GM10266 (cell line): ENCODE data around the gene HPDL.

Source experiments
- DNase-seq: peaks from one replicate; pipeline ENCODE4 v3.0.0; 2012; ENCODE audit errors: extremely low spot score
- CTCF ChIP-seq: IDR thresholded peaks from 2 replicates; pipeline ENCODE4 v1.5.1; 2012; ENCODE audit warnings: mild to moderate bottlenecking, low read depth; ENCODE audit not compliant: control insufficient read depth, insufficient read depth; ENCODE audit errors: missing control alignments

The HPDL gene

GRCh38 chr1:45299981-45300668 is 26.6 kb upstream of the HPDL start:
- peak; percentile 62 for DNase-seq
- peak; percentile 64 for TF ChIP-seq CTCF

GRCh38 chr1:45300669-45300997 is 26.1 kb upstream of the HPDL start:
- no peak for DNase-seq
- TF ChIP-seq CTCF: no peak

GRCh38 chr1:45302505-45303150 is 24.1 kb upstream of the HPDL start:
- no peak for TF ChIP-seq CTCF
- DNase-seq: no peak

GRCh38 chr1:45303520-45304310 is 23.0 kb upstream of the HPDL start:
- peak; percentile 81 for TF ChIP-seq CTCF
- peak; percentile 94 for DNase-seq

GRCh38 chr1:45304311-45305081 is 22.2 kb upstream of the HPDL start:
- no peak for TF ChIP-seq CTCF
- no peak for DNase-seq

- DNase-seq: no peak
- no peak for TF ChIP-seq CTCF
These were observed 21.5 kb upstream of the HPDL start for GRCh38 chr1:45305231-45305630.
